HEK293T (cell line): Measurements from ENCODE around the gene GALM.

ENCODE experiments used
- BHLHE40 ChIP-seq: fragments of 450-650 bp; IDR thresholded peaks from 2 replicates; pipeline ENCODE4 v1.6.1; 2016; ENCODE audit warnings: mild to moderate bottlenecking, moderate library complexity, borderline replicate concordance
- ELF4 ChIP-seq: fragments of 450-650 bp; IDR thresholded peaks from 2 replicates; pipeline ENCODE4 v1.6.1; 2017; ENCODE audit warnings: antibody characterized with exemption
- FOXA1 ChIP-seq: fragments of 450-650 bp; IDR thresholded peaks from 2 replicates; pipeline ENCODE4 v1.6.1; 2016; ENCODE audit warnings: mild to moderate bottlenecking
- FOXM1 ChIP-seq: fragments of 450-650 bp; IDR thresholded peaks from 2 replicates; pipeline ENCODE4 v1.6.1; 2017; ENCODE audit warnings: mild to moderate bottlenecking, borderline replicate concordance
- HDGF ChIP-seq: fragments of 450-650 bp; IDR thresholded peaks from 2 replicates; pipeline ENCODE4 v1.6.1; 2017; ENCODE audit warnings: antibody characterized with exemption, borderline replicate concordance
- L3MBTL2 ChIP-seq: fragments of 450-650 bp; conservative IDR thresholded peaks from 2 replicates; pipeline ENCODE4 v1.6.1; 2016; ENCODE audit warnings: mild to moderate bottlenecking
- SP1 ChIP-seq: fragments of 450-650 bp; IDR thresholded peaks from 2 replicates; pipeline ENCODE4 v1.6.1; 2017

DNA sequence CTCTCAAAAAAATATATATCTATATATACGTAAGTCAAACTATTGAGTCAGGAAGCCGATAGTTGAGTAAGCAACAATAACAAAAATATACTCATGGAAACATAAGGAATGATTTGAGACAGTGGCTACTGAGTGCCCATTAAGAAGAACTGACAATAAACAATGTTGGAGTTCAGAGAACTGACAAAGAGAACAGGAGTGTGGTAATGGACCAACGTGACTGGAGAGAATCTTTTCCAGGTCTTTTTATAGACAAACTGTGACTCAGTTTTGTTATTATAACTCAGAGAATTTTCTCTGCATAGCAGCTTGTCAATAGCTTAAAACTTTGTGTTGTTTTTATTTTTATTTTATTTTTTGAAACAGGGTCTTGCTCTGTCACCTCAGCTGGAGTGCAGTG is 4.6 kb upstream of the GALM start:
- TF ChIP-seq SP1 (no peak), FOXM1 (no peak), L3MBTL2 (no peak), HDGF (no peak), FOXA1 (no peak), ELF4 (no peak), BHLHE40 (no peak)
